SW480 (cell line): ENCODE data around the gene TEX10.

Experiments used
- DNase-seq: peaks from one replicate; pipeline ENCODE4 v3.0.0-alpha.2; 2016; ENCODE audit warnings: low spot score

TEX10 gene

GRCh38 chr9:100284247-100284646 is 68.5 kb downstream of the TEX10 start:
- DNase-seq, result no peak

- DNase-seq, result no peak
These were observed 70.4 kb downstream of the TEX10 start for GRCh38 chr9:100282388-100282719.

GRCh38 chr9:100281676-100282387 is 70.9 kb downstream of the TEX10 start:
- no peak for DNase-seq

GRCh38 chr9:100281066-100281465 is 71.7 kb downstream of the TEX10 start:
- no peak for DNase-seq

GRCh38 chr9:100277166-100277979 is 75.4 kb downstream of the TEX10 start:
- DNase-seq, result no peak

GRCh38 chr9:100269656-100270055 is 83.1 kb downstream of the TEX10 start:
- DNase-seq, result no peak

- DNase-seq, result no peak
These were observed 84.5 kb downstream of the TEX10 start for GRCh38 chr9:100268271-100268670.

- DNase-seq, result no peak
These were observed 85.5 kb downstream of the TEX10 start for GRCh38 chr9:100267211-100267610.
